Measurements from ENCODE around the gene IQSEC3.
"Not testable (repeated sequence)": the region's sequence is repeated elsewhere in the genome, so short reads cannot be mapped to it uniquely, and the experiment has no call there.

IQSEC3 gene

GRCh38 chr12:181921-182320 is 115.4 kb downstream of the IQSEC3 start:
- DNase-seq: no peak

- DNase-seq: peak; percentile 61
These were observed 115.9 kb downstream of the IQSEC3 start for GRCh38 chr12:182381-182892.

- DNase-seq: peak; percentile 79
These were observed 118.4 kb downstream of the IQSEC3 start for GRCh38 chr12:184811-185575.

GRCh38 chr12:185576-185955 is 119.0 kb downstream of the IQSEC3 start:
- DNase-seq: no peak

- DNase-seq: no peak
These were observed 119.5 kb downstream of the IQSEC3 start for GRCh38 chr12:186006-186625.

GRCh38 chr12:187986-188909 is 121.7 kb downstream of the IQSEC3 start:
- not testable (repeated sequence) for DNase-seq

- DNase-seq: peak; percentile 89
These were observed 122.5 kb downstream of the IQSEC3 start for GRCh38 chr12:188910-189621.

GRCh38 chr12:189622-189962 is 123.0 kb downstream of the IQSEC3 start:
- DNase-seq: no peak

- DNase-seq: no peak
These were observed 124.3 kb downstream of the IQSEC3 start for GRCh38 chr12:190881-191280.

GRCh38 chr12:191541-191940 is 125.0 kb downstream of the IQSEC3 start:
- DNase-seq: no peak

GRCh38 chr12:193261-193660 is 126.7 kb downstream of the IQSEC3 start:
- no peak for DNase-seq

- no peak for DNase-seq
These were observed 127.7 kb downstream of the IQSEC3 start for GRCh38 chr12:194276-194675.

- no peak for DNase-seq
These were observed 128.6 kb downstream of the IQSEC3 start for GRCh38 chr12:195156-195555.

GRCh38 chr12:195951-196350 is 129.4 kb downstream of the IQSEC3 start:
- no peak for DNase-seq

- no peak for DNase-seq
These were observed 129.9 kb downstream of the IQSEC3 start for GRCh38 chr12:196436-196835.

- no peak for DNase-seq
These were observed 130.8 kb downstream of the IQSEC3 start for GRCh38 chr12:197347-197746.

- DNase-seq: no peak
These were observed 131.5 kb downstream of the IQSEC3 start for GRCh38 chr12:197911-198695.

- no peak for DNase-seq
These were observed 132.1 kb downstream of the IQSEC3 start for GRCh38 chr12:198705-199104.

GRCh38 chr12:201361-201760 is 134.8 kb downstream of the IQSEC3 start:
- DNase-seq: no peak

- no peak for DNase-seq
These were observed 135.6 kb downstream of the IQSEC3 start for GRCh38 chr12:202081-202731.

GRCh38 chr12:203074-203461 is 136.5 kb downstream of the IQSEC3 start:
- DNase-seq: no peak
